H9 (cell line): ENCODE results near the gene NCKAP5. TPM values are rescaled to one million over a fixed set of nuclear protein-coding genes. Genes with fewer than 3 reads are reported as not detected.

Source experiments
- DNase-seq: peaks from one replicate; pipeline ENCODE4 v3.0.0-alpha.2; 2017
- H2AFZ ChIP-seq: one replicate; pipeline ENCODE4 v1.6.1; 2013; ENCODE audit warnings: mild to moderate bottlenecking, low read length, control low read depth, moderate library complexity
- H2AK5ac ChIP-seq: 2 replicates; pipeline ENCODE4 v1.6.1; 2013; ENCODE audit warnings: low read length, control low read depth, mixed read lengths; ENCODE audit not compliant: insufficient read length
- H2BK120ac ChIP-seq: one replicate; pipeline ENCODE4 v1.6.1; 2013; ENCODE audit warnings: low read depth, mild to moderate bottlenecking, low read length, control low read depth, inconsistent platforms; ENCODE audit not compliant: poor library complexity, severe bottlenecking
- H2BK12ac ChIP-seq: 2 replicates; pipeline ENCODE4 v1.6.1; 2013; ENCODE audit warnings: low read length, control low read depth, mixed read lengths, low read depth; ENCODE audit not compliant: insufficient read length
- H2BK15ac ChIP-seq: 2 replicates; pipeline ENCODE4 v1.6.1; 2013; ENCODE audit warnings: low read depth, low read length, control low read depth
- H2BK20ac ChIP-seq: one replicate; pipeline ENCODE4 v1.6.1; 2013; ENCODE audit warnings: low read depth, mild to moderate bottlenecking, low read length, control low read depth, inconsistent platforms; ENCODE audit not compliant: poor library complexity, severe bottlenecking
- H2BK5ac ChIP-seq: 2 replicates; pipeline ENCODE4 v1.6.1; 2013; ENCODE audit warnings: low read length, control low read depth, mixed read lengths; ENCODE audit not compliant: insufficient read length
- H3K14ac ChIP-seq: 2 replicates; pipeline ENCODE4 v1.6.1; 2013; ENCODE audit warnings: low read length, control low read depth; ENCODE audit not compliant: insufficient read depth
- H3K18ac ChIP-seq: 2 replicates; pipeline ENCODE4 v1.6.1; 2013; ENCODE audit warnings: low read depth, mild to moderate bottlenecking, mixed read lengths, low read length, control low read depth; ENCODE audit not compliant: insufficient read length
- H3K23ac ChIP-seq: 2 replicates; pipeline ENCODE4 v1.6.1; 2013; ENCODE audit warnings: low read length, control low read depth, mixed read lengths, low read depth; ENCODE audit not compliant: insufficient read length
- H3K23me2 ChIP-seq: 2 replicates; pipeline ENCODE4 v1.6.1; 2013; ENCODE audit warnings: low read depth, mild to moderate bottlenecking, mixed read lengths, low read length, control low read depth; ENCODE audit not compliant: insufficient read length, poor library complexity, severe bottlenecking
- H3K27ac ChIP-seq: 2 replicates; pipeline ENCODE4 v1.5.1; 2013; ENCODE audit warnings: low read length, control low read depth, mixed read lengths, low read depth; ENCODE audit not compliant: insufficient read length
- H3K27me3 ChIP-seq: 2 replicates; pipeline ENCODE4 v1.6.1; 2013; ENCODE audit warnings: low read length, control low read depth, inconsistent platforms; ENCODE audit not compliant: insufficient read depth
- H3K4ac ChIP-seq: 2 replicates; pipeline ENCODE4 v1.6.1; 2013; ENCODE audit warnings: low read depth, mild to moderate bottlenecking, control low read depth, inconsistent platforms, low read length, moderate library complexity
- H3K4me1 ChIP-seq: 2 replicates; pipeline ENCODE4 v1.6.1; 2013; ENCODE audit warnings: low read length, control low read depth, inconsistent platforms; ENCODE audit not compliant: insufficient read depth
- H3K4me2 ChIP-seq: 2 replicates; pipeline ENCODE4 v1.6.1; 2013; ENCODE audit warnings: low read length, control low read depth, mixed read lengths; ENCODE audit not compliant: insufficient read length, insufficient read depth
- H3K56ac ChIP-seq: 2 replicates; pipeline ENCODE4 v1.6.1; 2013; ENCODE audit warnings: low read depth, mild to moderate bottlenecking, mixed read lengths, low read length, control low read depth; ENCODE audit not compliant: insufficient read length
- H3K79me1 ChIP-seq: 2 replicates; pipeline ENCODE4 v1.6.1; 2013; ENCODE audit warnings: low read depth, mild to moderate bottlenecking, moderate library complexity, low read length, control low read depth, inconsistent platforms; ENCODE audit not compliant: insufficient read depth, poor library complexity, severe bottlenecking
- H3K79me2 ChIP-seq: 2 replicates; pipeline ENCODE4 v1.6.1; 2013; ENCODE audit warnings: low read length, control low read depth, inconsistent platforms; ENCODE audit not compliant: insufficient read depth
- H3K9ac ChIP-seq: 2 replicates; pipeline ENCODE4 v1.6.1; 2013; ENCODE audit warnings: low read length, control low read depth, mixed read lengths; ENCODE audit not compliant: insufficient read length; ENCODE audit errors: extremely low read depth
- H3K9me3 ChIP-seq: one replicate; pipeline ENCODE4 v1.6.1; 2013; ENCODE audit warnings: low read depth, low read length, inconsistent platforms; ENCODE audit not compliant: control insufficient read depth
- H3T11ph ChIP-seq: one replicate; pipeline ENCODE4 v1.6.1; 2013; ENCODE audit warnings: mild to moderate bottlenecking, low read length, control low read depth, inconsistent platforms
- H4K20me1 ChIP-seq: one replicate; pipeline ENCODE4 v1.6.1; 2013; ENCODE audit not compliant: control insufficient read depth, insufficient read length, insufficient read depth
- H4K5ac ChIP-seq: 2 replicates; pipeline ENCODE4 v1.6.1; 2013; ENCODE audit warnings: low read depth, mild to moderate bottlenecking, mixed read lengths, low read length, control low read depth; ENCODE audit not compliant: insufficient read length
- H4K8ac ChIP-seq: replicated peaks from 2 replicates; pipeline ENCODE4 v1.6.1; 2013; ENCODE audit warnings: low read length, control low read depth, mixed read lengths, low read depth; ENCODE audit not compliant: insufficient read length
- H4K91ac ChIP-seq: 2 replicates; pipeline ENCODE4 v1.6.1; 2013; ENCODE audit warnings: low read depth, mild to moderate bottlenecking, moderate library complexity, mixed read lengths, low read length, control low read depth; ENCODE audit not compliant: insufficient read length
- H3K27ac Mint-ChIP-seq, 3 experiments: 2 replicates in 2 of 3; 3 replicates in 1 of 3; pipeline ENCODE4 v1.8.0; 2020 to 2021; ENCODE audit warnings: mixed read lengths in 3 of 3, mild to moderate bottlenecking in 1 of 3, moderate library complexity in 1 of 3
- H3K27me3 Mint-ChIP-seq: 2 replicates; pipeline ENCODE4 v1.8.0; 2021; ENCODE audit warnings: low read depth, mild to moderate bottlenecking, moderate library complexity, mixed read lengths
- H3K36me3 Mint-ChIP-seq, 3 experiments: 2 replicates in 2 of 3; 3 replicates in 1 of 3; pipeline ENCODE4 v1.8.0; 2020 to 2021; ENCODE audit warnings: low read depth in 3 of 3, mixed read lengths in 3 of 3; ENCODE audit not compliant: insufficient read depth in 1 of 3
- H3K4me1 Mint-ChIP-seq, 2 experiments: 2 replicates each; pipeline ENCODE4 v1.8.0; 2020; ENCODE audit warnings: mixed read lengths in 2 of 2
- H3K4me3 Mint-ChIP-seq, 2 experiments: 2 replicates in 1 of 2; 3 replicates in 1 of 2; pipeline ENCODE4 v1.8.0; 2020 to 2021; ENCODE audit warnings: mild to moderate bottlenecking in 2 of 2, mixed read lengths in 2 of 2, moderate library complexity in 1 of 2
- H3K9me3 Mint-ChIP-seq, 2 experiments: 2 replicates in 1 of 2; 3 replicates in 1 of 2; pipeline ENCODE4 v1.8.0; 2020; ENCODE audit warnings: mild to moderate bottlenecking in 2 of 2, mixed read lengths in 2 of 2, moderate library complexity in 1 of 2
- WGBS: extraction: QIAGEN DNeasy Blood & Tissue Kit; methylation state at CpG from one replicate; pipeline ENCODE4 v1.1.7; 2013; ENCODE audit warnings: missing lambda C conversion rate, low lambda C conversion rate, mixed read lengths; ENCODE audit not compliant: insufficient read length; ENCODE audit errors: extremely low coverage; 5-methylcytosine and 5-hydroxymethylcytosine counted together
- long read RNA-seq: library from polyadenylated mRNA; unstranded; transcript quantifications from one replicate; pipeline ENCODE4 v2.0.0, GENCODE V29; 2020
- total RNA-seq: library from RNA; stranded (reverse); gene quantifications from 2 replicates; pipeline ENCODE4 v1.2.1, GENCODE V29; 2021
- TF ChIP-seq, protein P1 (sequence below): fragments of 200-600 bp; sonication (generic); conservative IDR thresholded peaks from 3 replicates; pipeline ENCODE4 v1.8.0; 2021; ENCODE audit warnings: antibody characterized with exemption, mild to moderate bottlenecking

NCKAP5 gene
- total RNA-seq = 0.26 and 0.55 TPM in 2 replicates
- long read RNA-seq, partial matches to known transcripts = 0 of 3 reads
- long read RNA-seq, other reads (novel, unspliced or antisense) = 3 of 3 reads

DNA sequence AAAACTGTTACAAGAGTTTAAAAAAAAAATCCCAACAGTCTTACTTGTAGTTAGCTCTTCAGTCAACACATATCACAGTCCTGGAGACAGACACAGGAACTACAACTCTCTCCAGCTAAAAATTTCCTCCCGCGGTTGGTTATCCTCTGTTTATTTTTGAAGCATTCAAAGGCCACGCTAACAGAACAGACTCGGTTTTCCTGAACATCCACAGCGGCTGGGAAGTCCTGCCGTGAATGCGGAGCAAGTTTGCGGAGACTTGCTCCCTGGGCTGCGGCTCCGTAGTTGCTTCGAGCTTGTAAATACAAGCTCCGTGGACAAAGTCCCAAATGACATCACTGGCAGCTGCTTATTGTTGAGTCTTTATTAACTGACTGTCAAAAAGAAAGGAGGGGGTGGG, at the start of gene NCKAP5:
Gene NCKAP5 (minus strand): TSS at position 292 of the 400 bp plus-strand sequence. CDS start 50,937 bp downstream, outside the sequence.
- Histone ChIP-seq H4K20me1 (no peaks in the 10 kb centered on the region), H2AK5ac (no peak within 1 kb of the TSS), H3K9me3 (no peaks in the 10 kb centered on the region), H2AFZ (no peak within 1 kb of the TSS), H3K23me2 (no peaks in the 10 kb centered on the region), H3K4me2 (no peak within 1 kb of the TSS), H3K27me3 (no peaks in the 10 kb centered on the region), H3K23ac (no peak within 1 kb of the TSS), H4K8ac (no peak within 1 kb of the TSS), H3K4ac (no peak within 1 kb of the TSS), H3T11ph (no peak within 1 kb of the TSS), H3K9ac (no peak within 1 kb of the TSS), H2BK120ac (no peak within 1 kb of the TSS), H3K14ac (no peak within 1 kb of the TSS), H3K79me1 (no peaks in the 10 kb centered on the region), H4K91ac (no peak within 1 kb of the TSS), H2BK5ac (no peak within 1 kb of the TSS), H3K27ac (no peak within 1 kb of the TSS), H2BK20ac (no peak within 1 kb of the TSS), H3K4me1 (peaks cover 11% of the 10 kb centered on the region; the same call in 1 of the 2 replicates), H3K79me2 (no peaks in the 10 kb centered on the region), H4K5ac (no peak within 1 kb of the TSS), H2BK12ac (no peak within 1 kb of the TSS), H3K56ac (no peak within 1 kb of the TSS), H3K18ac (no peak within 1 kb of the TSS), H2BK15ac (no peak within 1 kb of the TSS)
- Mint-ChIP-seq H3K9me3 (no peaks in the 10 kb centered on the region), H3K36me3 (no peaks in the 10 kb centered on the region), H3K27me3 (peaks cover 7% of the 10 kb centered on the region), H3K4me3 (peak within 1 kb of the TSS; percentile 1 to 18; a peak in 3 of 5 replicates), H3K27ac (no peak within 1 kb of the TSS; a peak in 2 of 7 replicates), H3K4me1 (peaks cover 64 to 66% of the 10 kb centered on the region in 2 experiments)
- no peak for DNase-seq
- TF ChIP-seq, protein P1, sequence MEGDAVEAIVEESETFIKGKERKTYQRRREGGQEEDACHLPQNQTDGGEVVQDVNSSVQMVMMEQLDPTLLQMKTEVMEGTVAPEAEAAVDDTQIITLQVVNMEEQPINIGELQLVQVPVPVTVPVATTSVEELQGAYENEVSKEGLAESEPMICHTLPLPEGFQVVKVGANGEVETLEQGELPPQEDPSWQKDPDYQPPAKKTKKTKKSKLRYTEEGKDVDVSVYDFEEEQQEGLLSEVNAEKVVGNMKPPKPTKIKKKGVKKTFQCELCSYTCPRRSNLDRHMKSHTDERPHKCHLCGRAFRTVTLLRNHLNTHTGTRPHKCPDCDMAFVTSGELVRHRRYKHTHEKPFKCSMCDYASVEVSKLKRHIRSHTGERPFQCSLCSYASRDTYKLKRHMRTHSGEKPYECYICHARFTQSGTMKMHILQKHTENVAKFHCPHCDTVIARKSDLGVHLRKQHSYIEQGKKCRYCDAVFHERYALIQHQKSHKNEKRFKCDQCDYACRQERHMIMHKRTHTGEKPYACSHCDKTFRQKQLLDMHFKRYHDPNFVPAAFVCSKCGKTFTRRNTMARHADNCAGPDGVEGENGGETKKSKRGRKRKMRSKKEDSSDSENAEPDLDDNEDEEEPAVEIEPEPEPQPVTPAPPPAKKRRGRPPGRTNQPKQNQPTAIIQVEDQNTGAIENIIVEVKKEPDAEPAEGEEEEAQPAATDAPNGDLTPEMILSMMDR = no peak; the same call in 2 of the 3 replicates
- no CpG with 5 or more reads among the region's 12 CpGs for WGBS
